HFFc6 (cell line): ENCODE measurements around the gene RAD9A. TPM values are rescaled to one million over a fixed set of nuclear protein-coding genes. Genes with fewer than 3 reads are reported as not detected.

Source experiments
- DNase-seq: peaks from one replicate; pipeline ENCODE4 v3.0.0-alpha.2; 2018
- H3K27ac Mint-ChIP-seq: 2 replicates; pipeline ENCODE4 v1.8.0; 2020; ENCODE audit warnings: mild to moderate bottlenecking, mixed read lengths
- H3K27me3 Mint-ChIP-seq: 2 replicates; pipeline ENCODE4 v1.8.0; 2021; ENCODE audit warnings: mild to moderate bottlenecking, moderate library complexity, mixed read lengths; ENCODE audit not compliant: insufficient read depth
- H3K36me3 Mint-ChIP-seq: 2 replicates; pipeline ENCODE4 v1.8.0; 2021; ENCODE audit warnings: low read depth, mixed read lengths
- H3K4me1 Mint-ChIP-seq: 2 replicates; pipeline ENCODE4 v1.8.0; 2020; ENCODE audit warnings: low read depth, mixed read lengths
- H3K4me3 Mint-ChIP-seq: 2 replicates; pipeline ENCODE4 v1.8.0; 2020; ENCODE audit warnings: mild to moderate bottlenecking, moderate library complexity, mixed read lengths
- H3K9me3 Mint-ChIP-seq: 2 replicates; pipeline ENCODE4 v1.8.0; 2020; ENCODE audit warnings: mild to moderate bottlenecking, mixed read lengths
- CTCF ChIP-seq: fragments of 200-600 bp; sonication (generic); IDR thresholded peaks from 2 replicates; pipeline ENCODE4 v1.5.0; 2021; ENCODE audit warnings: antibody characterized with exemption, mild to moderate bottlenecking
- total RNA-seq, 6 experiments: library from RNA; stranded (reverse); fragmentation: NEBNext Ultra II Directional; extraction: Animal tissue kit (Norgen Biotek cat#: 25700); gene quantifications; 2 replicates in 1 of 6; 3 replicates in 5 of 6; pipeline ENCODE4 v1.2.3, GENCODE V29; 2021

Gene RAD9A
- total RNA-seq, 6 experiments from 2014 or later = 7.6 to 10.3 (median 8.8) TPM

- Mint-ChIP-seq H3K27me3 (peaks cover 7% of the 10 kb centered on the region; the same call in 1 of the 2 replicates), H3K4me1 (peaks cover 10% of the 10 kb centered on the region; the same call in 1 of the 2 replicates), H3K27ac (peak overlapping the region; percentile 76), H3K36me3 (no peaks in the 10 kb centered on the region; the same call in 1 of the 2 replicates), H3K9me3 (no peaks in the 10 kb centered on the region), H3K4me3 (peak overlapping the region; percentile 91)
- TF ChIP-seq CTCF = no peak
- no peak for DNase-seq
Measured at GRCh38 chr11:67442504-67443404, 51.0 kb downstream of the RAD9A start.

- no peaks in the 10 kb centered on the region; the same call in 1 of the 2 replicates for H3K36me3 Mint-ChIP-seq
- no peaks in the 10 kb centered on the region for H3K9me3 Mint-ChIP-seq
- H3K4me1 Mint-ChIP-seq = peaks cover 10% of the 10 kb centered on the region; the same call in 1 of the 2 replicates
- TF ChIP-seq CTCF = no peak
- no peak overlapping the region for H3K27ac Mint-ChIP-seq
- no peak for DNase-seq
- no peak overlapping the region for H3K4me3 Mint-ChIP-seq
- peaks cover 12% of the 10 kb centered on the region for H3K27me3 Mint-ChIP-seq
Measured at GRCh38 chr11:67445515-67445914, 53.7 kb downstream of the RAD9A start.

Other genes with a start within 250 kb of the RAD9A start
- 10 to 100 TPM; 26.2 to 35.5 (median 32.1) TPM for gene GRK2, start 125.5 kb upstream of the RAD9A start, total RNA-seq
- 10 to 100 TPM; 24.7 to 34.6 (median 26.4) TPM for gene ANKRD13D, start 102.7 kb upstream of the RAD9A start, total RNA-seq
- gene SSH3, start 88.5 kb upstream of the RAD9A start, total RNA-seq = 10 to 100 TPM; 17.0 to 28.7 (median 22.6) TPM
- gene POLD4, start 38.4 kb upstream of the RAD9A start, total RNA-seq = 10 to 100 TPM; 69.1 to 80.7 (median 70.9) TPM
- gene CLCF1, start 18.4 kb upstream of the RAD9A start, total RNA-seq = 10 to 100 TPM in 4 of 6 experiments, 1 to 10 TPM in 2; 8.9 to 12.8 (median 10.5) TPM
- gene PPP1CA, start 9.9 kb downstream of the RAD9A start, total RNA-seq = 100 to 1,000 TPM; 162 to 191 (median 180) TPM
- not detected for gene TBC1D10C, start 12.1 kb downstream of the RAD9A start, total RNA-seq
- gene CARNS1, start 23.7 kb downstream of the RAD9A start, total RNA-seq = under 1 TPM in 5 of 6 experiments, not detected in 1; 0.05 to 0.14 (median 0.06) TPM
- gene RPS6KB2, start 36.5 kb downstream of the RAD9A start, total RNA-seq = 10 to 100 TPM; 51.5 to 58.4 (median 55.8) TPM
- gene PTPRCAP, start 45.7 kb downstream of the RAD9A start, total RNA-seq = under 1 TPM in 3 of 6 experiments, not detected in 3; 0.35 to 0.50 (median 0.40) TPM
- 100 to 1,000 TPM in 5 of 6 experiments, 10 to 100 TPM in 1; 98.8 to 127 (median 108) TPM for gene CORO1B, start 51.5 kb downstream of the RAD9A start, total RNA-seq
- gene GPR152, start 60.7 kb downstream of the RAD9A start, total RNA-seq = not detected
- gene CABP4, start 63.4 kb downstream of the RAD9A start, total RNA-seq = not detected
- 10 to 100 TPM; 28.5 to 43.7 (median 32.2) TPM for gene TMEM134, start 77.3 kb downstream of the RAD9A start, total RNA-seq
- 10 to 100 TPM; 53.0 to 59.4 (median 55.1) TPM for gene AIP, start 91.0 kb downstream of the RAD9A start, total RNA-seq
- gene PITPNM1, start 113.4 kb downstream of the RAD9A start, total RNA-seq = 10 to 100 TPM; 19.6 to 30.3 (median 23.5) TPM
- gene CDK2AP2, start 116.2 kb downstream of the RAD9A start, total RNA-seq = 10 to 100 TPM; 29.3 to 36.0 (median 31.5) TPM
- gene CABP2, start 131.5 kb downstream of the RAD9A start, total RNA-seq = not detected
- 100 to 1,000 TPM; 497 to 569 (median 512) TPM for gene GSTP1, start 191.8 kb downstream of the RAD9A start, total RNA-seq
- gene NDUFV1, start 214.9 kb downstream of the RAD9A start, total RNA-seq = 100 to 1,000 TPM; 130 to 150 (median 135) TPM
- gene NUDT8, start 238.0 kb downstream of the RAD9A start, total RNA-seq = 1 to 10 TPM; 2.0 to 3.0 (median 2.6) TPM
- not detected for gene TBX10, start 247.8 kb downstream of the RAD9A start, total RNA-seq